CD14-positive monocyte (primary cell): ENCODE results near the gene MBNL2. TPM values are rescaled to one million over a fixed set of nuclear protein-coding genes. Genes with fewer than 3 reads are reported as not detected.

Experiments
- DNase-seq, 3 donors: peaks; one replicate each; pipeline ENCODE4 v3.0.0-alpha.2; 2011 to 2022
- H2AFZ ChIP-seq: 2 replicates; pipeline ENCODE4 v1.6.0; 2012; ENCODE audit warnings: mild to moderate bottlenecking, low read depth, low read length, inconsistent platforms; ENCODE audit not compliant: insufficient read depth, poor library complexity, severe bottlenecking
- H3K27ac ChIP-seq, 2 donors: 1 replicate in 1 of 2; 2 replicates in 1 of 2; pipeline ENCODE4 v1.5.1; 2012 to 2013; ENCODE audit warnings: low read length in 2 of 2, control low read depth in 1 of 2, inconsistent platforms in 1 of 2, low read depth in 1 of 2, mild to moderate bottlenecking in 1 of 2
- H3K27me3 ChIP-seq, 2 donors: one replicate each; pipeline versions ENCODE4 v1.6.0 to v1.6.1; 2011 to 2013; ENCODE audit warnings: low read length in 2 of 2; ENCODE audit not compliant: control insufficient read depth in 2 of 2, insufficient read depth in 2 of 2
- H3K36me3 ChIP-seq, 2 donors: replicated peaks in 1 of 2; 1 replicate in 1 of 2; 2 replicates in 1 of 2; pipeline versions ENCODE4 v1.5.1 to v1.6.1; 2012 to 2013; ENCODE audit warnings: low read length in 2 of 2, control low read depth in 1 of 2, inconsistent platforms in 1 of 2, mild to moderate bottlenecking in 1 of 2; ENCODE audit not compliant: insufficient read depth in 2 of 2, control insufficient read depth in 1 of 2
- H3K4me1 ChIP-seq, 2 donors: 1 replicate in 1 of 2; 2 replicates in 1 of 2; pipeline versions ENCODE4 v1.5.1 to v1.6.1; 2012 to 2013; ENCODE audit warnings: low read length in 2 of 2, control low read depth in 1 of 2, inconsistent platforms in 1 of 2, mild to moderate bottlenecking in 1 of 2, moderate library complexity in 1 of 2; ENCODE audit not compliant: insufficient read depth in 2 of 2, control insufficient read depth in 1 of 2
- H3K4me2 ChIP-seq: replicated peaks from 2 replicates; pipeline ENCODE3; 2012; ENCODE audit warnings: low read length, moderate library complexity, mild to moderate bottlenecking; ENCODE audit not compliant: poor library complexity, severe bottlenecking; ENCODE audit errors: extremely low read depth
- H3K4me3 ChIP-seq, 3 experiments: fragments of 200-600 bp in 1 of 3; sonication (generic) in 1 of 3; replicated peaks in 1 of 3; 1 replicate in 2 of 3; 2 replicates in 1 of 3; pipeline ENCODE4 v1.5.1; 2011 to 2013; ENCODE audit warnings: low read length in 3 of 3, mild to moderate bottlenecking in 3 of 3, control low read depth in 2 of 3, low read depth in 2 of 3, inconsistent platforms in 1 of 3, moderate library complexity in 1 of 3
- H3K79me2 ChIP-seq: 2 replicates; pipeline ENCODE4 v1.6.0; 2012; ENCODE audit warnings: mild to moderate bottlenecking, control low read depth, inconsistent platforms, low read length, moderate library complexity; ENCODE audit not compliant: insufficient read depth
- H3K9ac ChIP-seq: 2 replicates; pipeline ENCODE4 v1.6.0; 2017; ENCODE audit warnings: low read length, mild to moderate bottlenecking; ENCODE audit not compliant: insufficient read depth, poor library complexity, severe bottlenecking
- H3K9me3 ChIP-seq, 2 donors: replicated peaks in 1 of 2; 1 replicate in 1 of 2; 2 replicates in 1 of 2; pipeline versions ENCODE4 v1.5.1 to v1.6.1; 2012 to 2013; ENCODE audit warnings: low read length in 2 of 2, control low read depth in 1 of 2; ENCODE audit not compliant: control insufficient read depth in 1 of 2, insufficient read depth in 1 of 2
- H4K20me1 ChIP-seq: 2 replicates; pipeline ENCODE4 v1.6.0; 2012; ENCODE audit warnings: mild to moderate bottlenecking, low read length, control low read depth, moderate library complexity; ENCODE audit not compliant: insufficient read depth
- H3K27ac Mint-ChIP-seq, 7 donors: one replicate each; pipeline ENCODE4 v1.8.0; 2020; ENCODE audit warnings: mild to moderate bottlenecking in 7 of 7, mixed read lengths in 7 of 7, moderate library complexity in 6 of 7, inconsistent platforms in 2 of 7
- H3K27me3 Mint-ChIP-seq, 3 donors: one replicate each; pipeline ENCODE4 v1.8.0; 2021 to 2022; ENCODE audit warnings: low read depth in 3 of 3, mild to moderate bottlenecking in 3 of 3, mixed read lengths in 3 of 3, moderate library complexity in 3 of 3, inconsistent platforms in 1 of 3
- H3K36me3 Mint-ChIP-seq, 2 donors: one replicate each; pipeline ENCODE4 v1.8.0; 2020; ENCODE audit warnings: mixed read lengths in 2 of 2, inconsistent platforms in 1 of 2, mild to moderate bottlenecking in 1 of 2
- H3K4me1 Mint-ChIP-seq: one replicate; pipeline ENCODE4 v1.8.0; 2020; ENCODE audit warnings: mild to moderate bottlenecking, mixed read lengths
- H3K4me3 Mint-ChIP-seq, 2 donors: one replicate each; pipeline ENCODE4 v1.8.0; 2020; ENCODE audit warnings: mild to moderate bottlenecking in 2 of 2, mixed read lengths in 2 of 2, moderate library complexity in 1 of 2
- H3K9me3 Mint-ChIP-seq, 7 donors: one replicate each; pipeline ENCODE4 v1.8.0; 2020 to 2022; ENCODE audit warnings: mixed read lengths in 7 of 7, mild to moderate bottlenecking in 6 of 7, moderate library complexity in 6 of 7, inconsistent platforms in 2 of 7
- WGBS: methylation state at CpG from one replicate; pipeline ENCODE4 v1.1.5; 2013; ENCODE audit warnings: missing lambda C conversion rate; ENCODE audit not compliant: insufficient coverage; 5-methylcytosine and 5-hydroxymethylcytosine counted together
- intact Hi-C, 2 donors: fragments of 100-400 bp; cut with micrococcal nuclease; formaldehyde crosslinking; loops; one replicate each; pipeline versions ENCODE4 v1.15.0 to v1.15.1; 2023
- polyA plus RNA-seq, 3 donors: library from polyadenylated mRNA; depleted of rRNA in 1 of 3; unstranded in 2 of 3; stranded (reverse) in 1 of 3; fragments of 300-500 nt in 2 of 3; fragments of >200 nt in 1 of 3; fragmentation: Illumina TruSeq in 2 of 3; gene quantifications; 1 replicate in 2 of 3; 2 replicates in 1 of 3; pipeline ENCODE4 v1.2.3, GENCODE V29; 2012 to 2021
- TF ChIP-seq, protein P1 (sequence below): fragments of 200-600 bp; IDR thresholded peaks from one replicate; pipeline ENCODE4 v1.8.0; 2022; ENCODE audit warnings: antibody characterized with exemption, mild to moderate bottlenecking

MBNL2 gene
- polyA plus RNA-seq, 3 donors: 8.5 to 15.5 (median 13.4) TPM

DNA sequence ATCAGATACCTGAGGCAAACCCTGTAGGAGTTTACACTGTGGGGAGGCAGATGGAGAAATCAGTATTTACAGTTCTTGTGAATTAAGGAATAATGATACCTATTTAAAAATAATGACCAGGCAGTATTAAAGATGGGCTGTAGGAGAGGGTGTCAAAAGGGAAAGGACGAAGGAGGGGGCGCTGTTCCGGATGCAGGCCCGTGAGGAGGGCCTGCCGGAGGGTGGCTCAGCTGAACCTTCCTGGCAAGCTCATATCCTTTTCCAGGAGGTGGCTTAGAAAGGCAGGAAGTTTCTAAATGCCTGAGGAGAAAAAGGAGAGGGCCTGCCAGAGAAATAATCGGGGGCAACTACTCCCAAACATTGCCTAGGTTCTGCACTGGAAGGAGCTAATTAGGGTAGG lies 46.6 kb downstream of the MBNL2 start:
- no peak overlapping the region for H3K4me3 ChIP-seq
- intact Hi-C loops: no loop called here
- H3K27ac ChIP-seq: no peak overlapping the region
- no peak overlapping the region for H2AFZ ChIP-seq
- H3K79me2 ChIP-seq: peaks cover 19% of the 10 kb centered on the region
- no peak overlapping the region for H3K9ac ChIP-seq
- H4K20me1 ChIP-seq: peaks cover 80% of the 10 kb centered on the region
- DNase-seq: no peak
- TF ChIP-seq, protein P1, sequence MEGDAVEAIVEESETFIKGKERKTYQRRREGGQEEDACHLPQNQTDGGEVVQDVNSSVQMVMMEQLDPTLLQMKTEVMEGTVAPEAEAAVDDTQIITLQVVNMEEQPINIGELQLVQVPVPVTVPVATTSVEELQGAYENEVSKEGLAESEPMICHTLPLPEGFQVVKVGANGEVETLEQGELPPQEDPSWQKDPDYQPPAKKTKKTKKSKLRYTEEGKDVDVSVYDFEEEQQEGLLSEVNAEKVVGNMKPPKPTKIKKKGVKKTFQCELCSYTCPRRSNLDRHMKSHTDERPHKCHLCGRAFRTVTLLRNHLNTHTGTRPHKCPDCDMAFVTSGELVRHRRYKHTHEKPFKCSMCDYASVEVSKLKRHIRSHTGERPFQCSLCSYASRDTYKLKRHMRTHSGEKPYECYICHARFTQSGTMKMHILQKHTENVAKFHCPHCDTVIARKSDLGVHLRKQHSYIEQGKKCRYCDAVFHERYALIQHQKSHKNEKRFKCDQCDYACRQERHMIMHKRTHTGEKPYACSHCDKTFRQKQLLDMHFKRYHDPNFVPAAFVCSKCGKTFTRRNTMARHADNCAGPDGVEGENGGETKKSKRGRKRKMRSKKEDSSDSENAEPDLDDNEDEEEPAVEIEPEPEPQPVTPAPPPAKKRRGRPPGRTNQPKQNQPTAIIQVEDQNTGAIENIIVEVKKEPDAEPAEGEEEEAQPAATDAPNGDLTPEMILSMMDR: no peak
- H3K27me3 ChIP-seq: no peaks in the 10 kb centered on the region
- WGBS: 97% methylated on average over 5 of the region's 6 CpGs
- peaks cover 0 to 12% of the 10 kb centered on the region in 2 donors for H3K36me3 ChIP-seq
- Mint-ChIP-seq H3K36me3 (peaks cover 14 to 18% of the 10 kb centered on the region in 2 donors), H3K9me3 (peaks cover 0 to 4% (median 0%) of the 10 kb centered on the region in 7 donors), H3K4me1 (no peaks in the 10 kb centered on the region), H3K4me3 (no peak overlapping the region), H3K27me3 (no peaks in the 10 kb centered on the region), H3K27ac (no peak overlapping the region)
- H3K4me1 ChIP-seq: no peaks in the 10 kb centered on the region
- H3K4me2 ChIP-seq: no peak overlapping the region
- no peaks in the 10 kb centered on the region for H3K9me3 ChIP-seq

DNA sequence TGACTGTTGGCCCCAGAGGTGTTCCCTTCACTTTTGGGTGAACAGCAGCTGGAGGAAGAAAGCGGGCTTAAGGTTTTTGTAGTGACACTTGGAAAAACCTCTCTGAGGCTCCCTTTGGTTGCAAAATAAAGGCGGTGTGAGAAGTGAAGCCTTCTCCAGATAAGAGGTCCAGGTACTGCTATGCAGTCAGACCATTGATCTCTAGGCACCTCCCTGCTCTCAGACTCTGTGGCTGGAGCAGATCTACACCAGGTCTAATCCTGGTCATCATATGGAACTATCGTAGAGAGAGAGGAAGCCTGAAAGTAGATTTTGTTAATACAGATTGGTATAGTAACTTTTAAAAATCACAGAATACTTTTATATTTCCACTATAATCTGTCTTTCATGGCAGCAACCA lies 47.5 kb downstream of the MBNL2 start:
- TF ChIP-seq, protein P1: no peak
- H3K4me1 Mint-ChIP-seq: no peaks in the 10 kb centered on the region
- no peaks in the 10 kb centered on the region for H3K27me3 Mint-ChIP-seq
- H3K27ac ChIP-seq: no peak overlapping the region
- peaks cover 16% of the 10 kb centered on the region for H3K79me2 ChIP-seq
- DNase-seq: no peak
- H3K4me1 ChIP-seq: no peaks in the 10 kb centered on the region
- no peaks in the 10 kb centered on the region for H3K9me3 ChIP-seq
- H3K36me3 Mint-ChIP-seq: peaks cover 15 to 18% of the 10 kb centered on the region in 2 donors
- no peak overlapping the region for H2AFZ ChIP-seq
- H3K9me3 Mint-ChIP-seq: peaks cover 0 to 3% (median 0%) of the 10 kb centered on the region in 7 donors
- H3K27ac Mint-ChIP-seq: no peak overlapping the region
- peaks cover 0 to 12% of the 10 kb centered on the region in 2 donors for H3K36me3 ChIP-seq
- intact Hi-C loops: no loop called here
- no peaks in the 10 kb centered on the region for H3K27me3 ChIP-seq
- H4K20me1 ChIP-seq: peaks cover 81% of the 10 kb centered on the region
- no peak overlapping the region for H3K4me3 Mint-ChIP-seq
- 100% methylated on average over 1 of the region's 3 CpGs for WGBS
- no peak overlapping the region for H3K9ac ChIP-seq
- H3K4me2 ChIP-seq: no peak overlapping the region
- no peak overlapping the region for H3K4me3 ChIP-seq
